Activated B cell treated with CpG ODN at 0.5 μM for 24 hours (primary cell): Measurements from ENCODE around the gene CD300LF. TPM values are rescaled to one million over a fixed set of nuclear protein-coding genes. Genes with fewer than 3 reads are reported as not detected.

ENCODE experiments used
- ATAC-seq: fragments of 200-7000 bp; cut with Tn5 transposase; one replicate; pipeline ENCODE4 v1.10.0; 2021; ENCODE audit warnings: low read depth, mild to moderate bottlenecking, moderate library complexity
- CTCF ChIA-PET: fragments of 350-600 bp; sonication (Branson Sonifier 250); formaldehyde crosslinking; loops from one replicate; lab custom pipeline; 2021; ENCODE audit warnings: antibody characterized with exemption; lab: Charles Lee
- POLR2A ChIA-PET: fragments of 350-600 bp; sonication (Branson Sonifier 250); formaldehyde crosslinking; loops from one replicate; lab custom pipeline; 2021; ENCODE audit warnings: antibody characterized with exemption; lab: Charles Lee
- DNase-seq: peaks from one replicate; pipeline ENCODE4 v3.0.0; 2022
- H3K27ac Mint-ChIP-seq: one replicate; pipeline ENCODE4 v1.8.0; 2020; ENCODE audit warnings: mixed read lengths
- H3K27me3 Mint-ChIP-seq: one replicate; pipeline ENCODE4 v1.8.0; 2021; ENCODE audit warnings: mixed read lengths
- H3K36me3 Mint-ChIP-seq: one replicate; pipeline ENCODE4 v1.8.0; 2021; ENCODE audit warnings: low read depth, mixed read lengths
- H3K4me1 Mint-ChIP-seq: one replicate; pipeline ENCODE4 v1.8.0; 2021; ENCODE audit warnings: mixed read lengths
- H3K4me3 Mint-ChIP-seq: one replicate; pipeline ENCODE4 v1.8.0; 2020; ENCODE audit warnings: mild to moderate bottlenecking, mixed read lengths
- H3K9me3 Mint-ChIP-seq: one replicate; pipeline ENCODE4 v1.8.0; 2020; ENCODE audit warnings: mixed read lengths
- intact Hi-C: fragments of 100-400 bp; cut with micrococcal nuclease; formaldehyde crosslinking; loops from one replicate; pipeline ENCODE4 v1.15.1; 2024
- total RNA-seq: library from RNA; stranded (reverse); gene quantifications from 2 replicates; pipeline ENCODE4 v1.2.3, GENCODE V29; 2022
- TF ChIP-seq, protein P1 (sequence below): fragments of 200-600 bp; IDR thresholded peaks from one replicate; pipeline ENCODE4 v1.8.0; 2022; ENCODE audit warnings: antibody characterized with exemption, mild to moderate bottlenecking

CD300LF gene
- total RNA-seq, 1 donor from 2014 or later: 0.33 TPM

DNA sequence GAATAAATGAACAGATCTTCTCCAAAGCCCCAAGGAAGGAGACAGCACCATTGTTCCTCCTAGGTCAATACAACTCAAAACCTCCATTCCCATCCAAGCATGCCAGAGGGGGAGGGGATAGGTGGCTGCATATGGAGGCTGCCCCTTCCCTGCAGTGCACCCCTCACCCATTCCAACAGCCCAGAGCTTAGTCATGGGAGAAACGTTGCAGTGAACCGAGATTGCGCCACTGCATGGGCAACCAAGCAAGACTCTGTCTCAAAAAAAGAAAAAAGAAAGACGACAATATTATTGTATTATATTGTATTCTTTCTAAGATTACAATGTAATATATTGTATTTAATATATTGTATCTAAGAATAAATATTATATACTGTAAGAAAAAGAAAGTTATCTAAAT lies 52.8 kb downstream of the CD300LF start:
- intact Hi-C loops: loop anchor here (5.0 kb wide), 1 partner anchor 297 kb away; no protein-coding TSS in a partner anchor
- POLR2A ChIA-PET: interaction anchor here (0.7 to 2.1 kb wide), 2 partner anchors 76 to 78 kb away, joined by 3 to 5 read pairs; no protein-coding TSS in a partner anchor

DNA sequence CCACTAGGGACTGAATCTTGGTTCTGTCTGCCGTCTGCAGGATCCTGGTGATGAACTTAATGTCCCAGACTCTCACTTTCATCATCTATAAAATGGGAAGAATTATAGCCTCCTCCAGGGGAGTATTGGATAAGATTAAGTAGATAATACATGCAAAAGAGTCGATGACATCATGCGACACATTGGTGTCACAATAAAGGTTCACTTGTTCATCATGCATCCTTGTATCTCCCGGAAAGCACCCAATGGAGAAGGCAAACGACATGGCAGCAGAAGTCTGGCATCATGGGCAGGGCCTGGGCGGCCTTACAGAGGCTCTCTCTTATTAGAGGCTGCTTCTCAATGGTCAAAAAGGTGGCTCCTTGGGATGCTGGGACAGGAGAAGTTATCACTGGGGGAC lies 54.1 kb downstream of the CD300LF start:
- Mint-ChIP-seq H3K36me3 (no peaks in the 10 kb centered on the region), H3K4me1 (peaks cover 4% of the 10 kb centered on the region), H3K27ac (no peak overlapping the region), H3K4me3 (no peak overlapping the region), H3K27me3 (peaks cover 42% of the 10 kb centered on the region), H3K9me3 (peaks cover 4% of the 10 kb centered on the region)
- TF ChIP-seq, protein P1, sequence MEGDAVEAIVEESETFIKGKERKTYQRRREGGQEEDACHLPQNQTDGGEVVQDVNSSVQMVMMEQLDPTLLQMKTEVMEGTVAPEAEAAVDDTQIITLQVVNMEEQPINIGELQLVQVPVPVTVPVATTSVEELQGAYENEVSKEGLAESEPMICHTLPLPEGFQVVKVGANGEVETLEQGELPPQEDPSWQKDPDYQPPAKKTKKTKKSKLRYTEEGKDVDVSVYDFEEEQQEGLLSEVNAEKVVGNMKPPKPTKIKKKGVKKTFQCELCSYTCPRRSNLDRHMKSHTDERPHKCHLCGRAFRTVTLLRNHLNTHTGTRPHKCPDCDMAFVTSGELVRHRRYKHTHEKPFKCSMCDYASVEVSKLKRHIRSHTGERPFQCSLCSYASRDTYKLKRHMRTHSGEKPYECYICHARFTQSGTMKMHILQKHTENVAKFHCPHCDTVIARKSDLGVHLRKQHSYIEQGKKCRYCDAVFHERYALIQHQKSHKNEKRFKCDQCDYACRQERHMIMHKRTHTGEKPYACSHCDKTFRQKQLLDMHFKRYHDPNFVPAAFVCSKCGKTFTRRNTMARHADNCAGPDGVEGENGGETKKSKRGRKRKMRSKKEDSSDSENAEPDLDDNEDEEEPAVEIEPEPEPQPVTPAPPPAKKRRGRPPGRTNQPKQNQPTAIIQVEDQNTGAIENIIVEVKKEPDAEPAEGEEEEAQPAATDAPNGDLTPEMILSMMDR: no peak
- ATAC-seq: no peak
- ChIA-PET POLR2A (interaction anchor here (0.7 to 2.1 kb wide), 2 partner anchors 78 to 710 kb away, joined by 5 to 8 read pairs; no protein-coding TSS in a partner anchor), CTCF (interaction anchor here (0.7 to 3.8 kb wide), 7 partner anchors 11 to 117 kb away, joined by 5 to 187 read pairs (median 12); partner anchors contain the start of genes NAT9 and RAB37)
- intact Hi-C loops: loop anchor here (5.0 kb wide), 1 partner anchor 299 kb away; no protein-coding TSS in a partner anchor
- DNase-seq: no peak

More for the DNA sequence above, 52.8 kb downstream of the CD300LF start:
- TF ChIP-seq, protein P1: no peak
- Mint-ChIP-seq H3K4me3 (no peak overlapping the region), H3K4me1 (peaks cover 4% of the 10 kb centered on the region), H3K9me3 (peaks cover 4% of the 10 kb centered on the region), H3K36me3 (no peaks in the 10 kb centered on the region), H3K27me3 (peaks cover 43% of the 10 kb centered on the region), H3K27ac (no peak overlapping the region)
- no peak for DNase-seq
- CTCF ChIA-PET: interaction anchor here (0.9 to 1.4 kb wide), 3 partner anchors 26 to 111 kb away, joined by 3 to 8 read pairs (median 3); no protein-coding TSS in a partner anchor
- no peak for ATAC-seq

DNA sequence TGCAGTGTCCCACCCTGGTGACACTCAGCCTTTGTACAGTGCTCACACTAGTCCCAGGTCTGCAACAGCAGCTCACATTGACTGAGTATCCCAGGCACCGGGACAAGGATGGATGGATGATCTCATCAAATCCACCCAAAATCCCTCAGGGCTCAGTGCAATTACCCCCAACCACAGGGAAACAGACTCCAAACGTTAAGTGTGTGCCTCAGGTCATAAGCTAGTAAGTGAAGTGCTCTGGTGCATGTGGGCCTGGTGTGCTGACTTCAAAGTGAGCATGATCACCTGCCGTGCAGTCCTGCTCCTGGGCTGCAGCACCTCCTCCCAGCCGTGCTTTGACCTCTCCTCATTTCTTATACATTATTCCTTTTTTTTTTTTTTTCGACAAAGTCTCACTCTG lies 58.0 kb downstream of the CD300LF start:
- intact Hi-C loops: loop anchor here (5.0 kb wide), 1 partner anchor 303 kb away; no protein-coding TSS in a partner anchor
- no peaks in the 10 kb centered on the region for H3K9me3 Mint-ChIP-seq
- DNase-seq: no peak
- TF ChIP-seq, protein P1: no peak
- CTCF ChIA-PET: no interaction called here
- no peaks in the 10 kb centered on the region for H3K36me3 Mint-ChIP-seq
- POLR2A ChIA-PET: no interaction called here
- H3K27me3 Mint-ChIP-seq: peaks cover 49% of the 10 kb centered on the region
- no peak overlapping the region for H3K4me3 Mint-ChIP-seq
- H3K27ac Mint-ChIP-seq: no peak overlapping the region
- no peak for ATAC-seq
- H3K4me1 Mint-ChIP-seq: peaks cover 4% of the 10 kb centered on the region

DNA sequence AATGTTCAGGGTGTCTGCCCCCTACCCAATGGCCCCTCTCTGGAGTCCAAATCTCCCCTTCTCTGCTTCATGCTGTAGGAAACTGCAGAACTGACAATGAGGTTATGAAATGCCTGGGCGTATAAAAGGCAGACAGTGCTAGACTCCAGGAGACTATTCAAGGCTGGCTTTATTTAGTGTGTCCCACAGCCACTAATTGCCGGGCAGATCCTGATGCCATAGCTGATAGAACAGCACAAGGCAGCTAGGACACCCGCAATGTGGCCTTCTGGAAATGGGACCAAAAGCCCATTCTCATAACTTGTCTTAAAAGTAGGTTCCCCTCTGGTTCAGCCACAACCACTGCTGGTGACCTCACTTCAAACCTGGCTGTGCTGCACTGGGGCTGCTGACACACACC lies 60.7 kb downstream of the CD300LF start:
- Mint-ChIP-seq H3K4me3 (no peak overlapping the region), H3K27me3 (peaks cover 50% of the 10 kb centered on the region), H3K36me3 (no peaks in the 10 kb centered on the region), H3K27ac (no peak overlapping the region), H3K4me1 (no peaks in the 10 kb centered on the region), H3K9me3 (no peaks in the 10 kb centered on the region)
- TF ChIP-seq, protein P1: no peak
- intact Hi-C loops: no loop called here
- ATAC-seq (no peak), DNase-seq (no peak)
- ChIA-PET CTCF (no interaction called here), POLR2A (no interaction called here)

DNA sequence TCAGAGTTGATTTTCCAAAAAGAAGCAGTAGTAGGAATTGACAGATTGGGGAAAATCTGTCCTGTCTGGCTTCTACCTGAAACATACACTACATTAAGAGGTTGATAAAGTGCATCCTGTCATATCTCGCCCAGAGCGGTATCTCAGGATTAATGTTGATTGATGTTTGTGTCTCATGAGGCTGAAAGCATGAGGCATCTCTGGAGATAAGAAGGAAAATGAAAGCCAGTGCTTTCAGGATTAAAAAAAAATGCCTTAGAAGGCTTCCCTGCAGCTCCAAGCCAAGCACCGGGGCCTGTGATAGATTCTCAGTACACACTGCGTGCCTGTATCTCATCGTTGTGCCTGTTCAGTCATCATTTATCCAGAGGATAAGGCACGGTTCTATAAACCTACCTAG lies 62.8 kb downstream of the CD300LF start:
- Mint-ChIP-seq H3K36me3 (no peaks in the 10 kb centered on the region), H3K4me1 (peaks cover 12% of the 10 kb centered on the region), H3K4me3 (no peak overlapping the region), H3K27me3 (peaks cover 52% of the 10 kb centered on the region), H3K9me3 (no peaks in the 10 kb centered on the region), H3K27ac (no peak overlapping the region)
- ChIA-PET CTCF (no interaction called here), POLR2A (interaction anchor here (0.6 kb wide), 1 partner anchor 75 kb away, joined by 4 read pairs; no protein-coding TSS in a partner anchor)
- DNase-seq (no peak), ATAC-seq (no peak)
- TF ChIP-seq, protein P1: no peak
- intact Hi-C loops: no loop called here
